HG03469 (cell line): ENCODE measurements around the gene GMDS.

Experiments
- ATAC-seq: cut with Tn5 transposase; IDR thresholded peaks from one replicate; pipeline ENCODE4 v1.9.1; 2021; ENCODE audit warnings: mild to moderate bottlenecking, moderate library complexity, moderate number of reproducible peaks; ENCODE audit not compliant: unreplicated experiment

The GMDS gene

GRCh38 chr6:1611322-1611571 lies 634.2 kb downstream of the GMDS start:
- ATAC-seq: no peak

GRCh38 chr6:1610497-1611321 lies 634.7 kb downstream of the GMDS start:
- ATAC-seq: no peak

DNA sequence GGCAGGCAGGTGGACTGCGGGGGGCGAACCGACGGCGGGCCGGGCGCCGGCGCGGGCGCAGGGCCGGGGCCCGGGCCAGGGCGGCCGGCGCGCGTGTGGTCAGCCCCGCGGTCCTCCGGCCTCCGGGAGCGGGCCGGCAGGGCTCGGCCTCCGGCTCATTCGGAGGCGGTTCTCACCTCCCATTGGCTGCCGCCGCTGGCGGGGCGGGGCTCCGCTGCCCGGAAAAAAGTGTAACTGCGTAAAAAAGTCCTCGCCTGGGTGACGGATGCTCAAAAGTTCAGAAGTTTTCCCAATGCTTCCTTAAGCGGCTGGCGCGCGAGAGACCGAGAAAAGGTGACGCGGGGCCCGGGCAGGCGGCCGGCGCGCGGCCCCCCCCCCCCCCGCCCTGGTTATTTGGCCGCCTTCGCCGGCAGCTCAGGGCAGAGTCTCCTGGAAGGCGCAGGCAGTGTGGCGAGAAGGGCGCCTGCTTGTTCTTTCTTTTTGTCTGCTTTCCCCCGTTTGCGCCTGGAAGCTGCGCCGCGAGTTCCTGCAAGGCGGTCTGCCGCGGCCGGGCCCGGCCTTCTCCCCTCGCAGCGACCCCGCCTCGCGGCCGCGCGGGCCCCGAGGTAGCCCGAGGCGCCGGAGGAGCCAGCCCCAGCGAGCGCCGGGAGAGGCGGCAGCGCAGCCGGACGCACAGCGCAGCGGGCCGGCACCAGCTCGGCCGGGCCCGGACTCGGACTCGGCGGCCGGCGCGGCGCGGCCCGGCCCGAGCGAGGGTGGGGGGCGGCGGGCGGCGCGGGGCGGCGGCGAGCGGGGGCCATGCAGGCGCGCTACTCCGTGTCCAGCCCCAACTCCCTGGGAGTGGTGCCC lies 635.5 kb downstream of the GMDS start, which contains the start of gene FOXC1:
Gene FOXC1 (plus strand): TSS at position 268 of the 849 bp plus-strand sequence. CDS start 531 bp downstream, at position 799.
- no peak for ATAC-seq

GRCh38 chr6:1609041-1609647 lies 636.3 kb downstream of the GMDS start:
- ATAC-seq: no peak

DNA sequence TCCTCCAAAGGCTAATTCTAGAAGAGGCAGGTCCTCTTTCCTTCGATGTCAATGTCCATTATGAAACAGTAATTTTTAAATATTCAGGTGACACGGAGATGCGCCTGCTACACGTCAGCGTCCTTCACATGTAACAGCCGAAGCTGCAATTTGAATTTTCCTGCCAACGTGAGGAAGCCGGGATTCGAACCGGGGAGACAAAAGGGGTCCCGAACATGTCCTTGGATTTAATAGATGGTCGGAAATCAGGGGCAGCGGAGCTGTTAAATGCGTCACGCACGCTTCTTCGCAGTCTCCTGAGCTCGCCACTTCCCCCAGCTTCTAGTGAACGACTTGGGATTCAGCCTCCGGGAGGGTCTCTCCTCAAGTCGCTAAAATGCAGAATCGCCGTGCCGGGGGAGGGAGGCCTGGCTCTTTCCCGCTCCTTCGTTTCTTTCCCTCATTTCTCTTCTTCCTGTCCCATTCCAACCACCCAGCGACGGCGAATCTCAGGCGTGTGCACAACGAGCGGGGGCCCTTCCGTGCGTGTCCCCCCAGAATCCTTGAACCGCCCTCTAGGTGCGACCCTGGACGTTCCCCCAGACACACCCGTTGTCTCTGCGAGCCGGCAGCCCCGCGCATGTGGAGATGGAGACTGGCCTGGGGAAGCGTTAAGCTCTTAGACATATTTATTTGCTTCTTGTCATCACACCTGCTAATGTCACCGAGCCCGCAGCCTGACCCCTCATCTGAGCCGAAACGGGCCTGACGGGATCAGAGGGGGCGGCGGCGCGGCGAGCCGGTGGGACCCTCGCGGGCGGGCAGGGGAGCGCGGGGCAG lies 637.0 kb downstream of the GMDS start:
- no peak for ATAC-seq

DNA sequence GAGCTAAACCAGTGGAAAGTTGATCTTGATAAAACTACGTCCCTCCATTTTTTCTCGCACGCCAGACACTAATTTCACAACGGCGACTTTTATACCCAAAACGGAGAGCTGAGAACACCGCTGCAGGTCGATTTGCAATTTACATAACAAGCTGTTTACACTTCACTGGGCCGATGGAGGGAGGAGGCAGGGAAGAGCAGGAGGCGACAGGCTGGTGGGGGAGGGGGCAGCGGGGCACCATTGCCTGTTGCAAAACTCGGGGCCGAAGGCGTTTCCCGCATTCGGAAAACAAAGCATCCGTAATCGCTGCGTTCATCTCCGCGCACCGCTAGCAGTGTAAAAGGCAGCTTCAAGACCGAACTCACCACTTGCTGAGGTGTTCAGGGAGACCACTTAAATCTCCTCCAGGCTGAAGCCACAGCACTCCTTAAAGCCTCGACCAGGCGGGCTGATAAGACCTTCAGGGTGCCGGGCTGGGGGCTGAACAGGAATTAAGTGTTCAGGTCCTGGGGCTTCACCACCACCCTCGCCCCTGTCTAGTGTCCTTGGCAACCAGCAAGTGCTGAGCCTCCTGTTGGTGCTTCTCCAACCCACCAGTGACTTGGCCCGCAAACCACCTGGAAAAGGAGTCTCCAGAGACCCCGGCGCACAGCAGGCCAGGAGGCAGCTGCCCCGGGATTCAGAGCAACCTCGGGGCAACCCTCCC lies 637.7 kb downstream of the GMDS start:
- no peak for ATAC-seq

GRCh38 chr6:1606780-1607515 lies 638.5 kb downstream of the GMDS start:
- ATAC-seq: no peak

DNA sequence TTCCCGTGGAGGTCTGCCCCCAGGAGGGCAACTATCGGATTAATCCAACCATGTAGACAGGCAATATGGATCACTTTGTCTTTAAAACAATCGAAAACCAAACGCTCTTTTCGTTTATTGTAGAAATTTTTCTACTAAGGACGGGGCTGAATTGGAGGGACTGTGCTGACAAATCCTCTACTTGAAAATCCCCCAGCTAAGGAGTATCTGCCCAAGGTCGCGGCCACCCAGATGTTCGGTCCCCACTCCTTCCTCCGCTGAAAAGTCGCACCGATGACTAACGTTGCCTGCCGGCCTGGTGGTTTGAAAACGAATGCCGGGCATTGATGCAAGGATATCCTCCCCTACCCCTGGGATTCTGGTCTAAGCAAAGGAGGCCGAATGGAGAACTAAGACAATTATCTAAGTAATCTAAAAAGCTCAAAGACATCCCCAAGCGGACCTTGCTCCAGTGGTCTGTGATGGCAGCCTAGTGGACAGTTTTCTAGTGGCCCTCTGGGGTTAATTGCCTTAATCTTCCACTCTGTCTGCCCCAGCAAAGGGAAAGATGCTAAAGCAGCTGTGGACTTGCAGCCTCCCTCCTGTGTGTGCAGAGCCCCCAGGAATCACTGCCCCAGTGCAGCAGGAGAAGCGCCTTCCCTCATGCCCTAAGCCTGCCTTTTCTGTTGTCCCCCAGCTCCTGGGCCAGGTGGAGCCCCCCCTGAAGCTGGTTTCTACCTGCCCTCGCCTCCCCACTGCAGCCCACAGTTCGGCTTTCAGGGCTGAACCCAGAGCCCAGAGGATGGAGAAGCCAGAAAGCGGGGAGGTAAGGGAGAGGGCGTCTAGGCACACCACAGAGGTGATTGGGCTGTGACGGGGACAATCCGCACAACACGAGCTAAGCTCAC lies 639.3 kb downstream of the GMDS start:
- ATAC-seq: no peak

DNA sequence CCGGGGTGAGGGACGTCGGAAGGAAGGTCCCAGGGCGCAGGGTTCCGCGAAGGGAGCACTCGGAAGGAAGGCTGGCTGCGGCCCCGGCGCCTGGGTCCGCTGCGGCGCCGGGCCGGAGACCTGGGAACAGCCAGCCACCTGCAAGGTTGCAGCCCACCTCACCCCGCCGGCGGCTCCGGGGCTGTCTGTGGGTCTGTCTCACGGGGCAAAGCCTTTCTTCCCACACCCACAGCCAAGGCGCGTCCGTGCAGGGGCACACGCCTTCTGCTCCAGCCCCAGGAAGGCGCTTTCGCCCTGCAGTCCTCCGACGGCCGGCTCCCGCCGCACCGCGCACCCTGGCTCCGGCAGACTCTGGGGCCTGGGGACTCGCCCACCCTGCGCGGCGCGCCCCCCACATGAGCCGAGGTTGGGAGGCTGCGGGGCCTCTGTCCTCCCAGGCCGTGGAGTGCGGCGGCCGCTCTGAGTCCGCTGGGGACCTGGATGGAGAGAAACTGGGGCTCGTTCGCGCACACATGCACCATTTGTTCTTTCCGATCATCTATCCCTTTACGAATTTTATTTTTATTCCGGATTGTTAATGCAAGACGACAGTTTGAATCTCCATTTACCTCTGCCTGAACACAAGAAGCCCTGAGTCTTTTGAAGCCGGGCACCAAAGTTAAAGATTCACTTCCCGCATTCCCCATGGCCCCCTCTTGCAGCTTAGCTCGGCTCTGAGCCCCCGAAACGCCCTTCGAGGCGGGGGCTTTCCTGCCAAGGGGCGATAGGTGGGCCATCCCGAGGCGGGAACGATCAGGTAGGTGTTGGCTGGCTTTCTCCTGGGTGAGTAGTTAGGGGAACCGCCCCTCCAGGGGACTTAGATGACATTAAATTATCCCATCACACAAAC lies 640.2 kb downstream of the GMDS start:
- ATAC-seq: no peak

DNA sequence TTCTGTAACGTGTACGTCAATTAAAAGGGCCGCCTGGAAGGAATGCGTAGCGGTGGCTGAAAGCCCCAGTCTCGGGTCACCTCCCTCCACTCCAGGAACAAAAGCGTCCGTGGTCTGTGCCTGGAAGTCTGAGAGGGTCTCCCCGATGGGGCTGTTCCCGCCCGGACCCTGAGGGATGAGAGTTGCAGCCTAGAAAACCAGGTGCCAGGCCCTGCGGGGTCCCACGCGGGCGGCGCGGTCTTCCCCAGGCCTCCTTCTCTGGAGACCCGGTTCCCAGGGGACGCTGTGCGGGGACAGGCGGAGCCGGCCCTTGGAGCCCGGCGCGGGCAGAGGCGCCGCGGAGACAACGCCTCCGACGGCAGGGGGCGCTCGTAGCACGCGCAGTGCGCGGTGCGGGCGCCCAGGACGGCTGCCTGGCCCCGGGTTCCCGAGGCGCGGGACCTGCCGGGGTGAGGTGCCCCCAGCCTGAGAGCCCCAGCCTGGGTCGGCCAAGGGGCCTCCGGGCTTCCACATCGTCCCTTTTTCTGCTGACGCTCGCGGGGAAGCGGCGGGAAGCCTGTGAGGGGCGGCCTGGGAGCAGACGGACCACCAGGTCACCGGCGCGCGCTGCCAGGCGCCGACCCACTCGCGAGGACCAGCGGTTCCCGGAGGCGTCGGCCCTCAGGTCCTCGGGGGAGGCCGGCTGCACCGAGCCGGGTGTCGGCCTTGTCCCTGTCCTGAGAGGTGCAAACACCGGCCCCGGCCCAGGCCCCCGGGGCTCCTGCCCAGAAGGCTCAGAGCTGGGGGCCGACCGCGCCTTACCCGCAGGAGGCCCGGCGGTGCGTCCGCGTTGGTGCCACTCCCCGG lies 641.0 kb downstream of the GMDS start:
- ATAC-seq: no peak

DNA sequence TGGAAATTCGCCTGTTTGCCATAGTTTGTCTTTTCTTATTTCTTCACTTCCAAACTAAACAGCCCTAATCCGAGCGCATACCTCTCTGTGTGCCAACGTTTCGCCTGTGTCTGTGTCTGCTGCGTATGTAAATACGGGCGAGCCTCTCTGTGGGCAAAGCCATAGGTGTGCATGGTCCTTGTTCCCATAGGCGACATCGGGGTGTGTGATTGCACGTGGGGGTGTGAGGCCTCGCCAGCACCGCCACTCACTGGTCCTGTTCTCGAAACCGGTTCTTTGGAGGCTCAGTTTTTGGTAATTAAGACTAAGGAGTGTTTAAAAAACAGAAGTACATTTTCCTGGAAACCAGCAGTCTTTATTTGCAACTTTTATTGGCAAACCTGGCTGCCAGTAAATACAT lies 641.7 kb downstream of the GMDS start:
- no peak for ATAC-seq

DNA sequence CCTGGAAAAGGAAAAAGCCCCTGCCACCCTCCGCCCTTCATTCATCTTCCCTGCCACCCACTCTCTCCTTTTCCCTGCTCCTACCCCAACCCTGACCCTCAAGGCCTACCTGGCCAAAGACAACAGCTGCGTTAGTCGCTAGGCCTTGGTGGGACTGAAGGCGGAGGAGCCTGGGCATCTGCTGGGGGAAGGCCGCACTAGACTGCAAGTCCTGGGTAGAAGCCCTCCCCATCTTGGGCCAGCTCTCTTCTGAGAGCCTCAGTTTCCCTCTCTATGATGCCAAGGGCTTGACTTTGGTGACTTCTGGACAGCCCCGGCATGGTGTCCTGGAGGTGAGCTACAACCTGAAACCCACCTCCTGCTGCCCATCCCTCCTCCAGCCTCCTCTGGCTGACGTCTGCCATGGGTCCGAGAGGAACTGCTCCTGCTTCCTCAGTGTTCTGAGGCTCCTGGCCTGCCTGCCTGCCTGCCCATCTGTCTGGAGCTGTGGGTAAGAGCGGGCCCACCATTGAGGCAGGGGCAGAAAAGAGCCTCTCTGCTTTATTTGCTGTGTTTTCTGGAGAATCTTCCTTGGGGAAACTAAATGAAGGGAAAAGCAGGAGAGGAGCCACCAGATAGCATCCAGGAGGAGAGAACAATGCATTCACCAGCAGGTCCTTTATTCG lies 643.2 kb downstream of the GMDS start:
- no peak for ATAC-seq

- ATAC-seq: no peak
Measured at GRCh38 chr6:1601158-1602048, 644.0 kb downstream of the GMDS start.

- ATAC-seq: no peak
Measured at GRCh38 chr6:1600764-1601157, 644.6 kb downstream of the GMDS start.

DNA sequence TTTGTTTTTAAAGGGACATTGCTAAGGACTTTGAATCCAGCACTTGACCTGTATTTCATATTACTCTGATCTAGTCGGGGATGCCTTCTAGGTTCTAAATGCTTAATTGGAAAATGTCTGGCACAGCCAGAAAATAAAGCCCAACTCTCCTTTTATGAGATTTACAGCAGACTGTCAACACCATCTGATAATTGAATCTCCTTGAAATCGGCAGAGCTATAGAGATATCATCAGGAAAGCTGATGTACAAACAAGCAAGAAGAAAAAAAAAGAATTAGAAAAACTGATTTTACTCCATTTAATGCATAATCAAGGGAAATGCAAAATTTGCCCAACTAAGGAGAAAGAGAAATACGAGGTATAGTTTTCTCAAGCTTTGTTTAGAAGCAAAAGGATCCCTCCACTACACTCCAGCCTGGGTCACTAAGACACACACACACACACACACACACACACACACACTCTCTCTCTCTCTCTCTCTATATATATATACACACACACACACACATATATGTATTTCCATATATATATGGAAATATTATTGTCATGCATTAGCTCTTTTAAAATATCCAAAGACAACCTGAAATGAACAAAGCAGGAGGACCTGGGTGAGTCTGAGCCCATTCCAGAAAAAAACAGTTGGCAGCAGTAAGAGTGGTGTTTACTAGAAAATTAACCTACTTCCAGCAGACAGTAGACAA lies 645.2 kb downstream of the GMDS start:
- ATAC-seq: no peak
